ENCODE results near the gene C1orf141.

The C1orf141 gene

GRCh38 chr1:67094191-67094590 lies 40.6 kb downstream of the C1orf141 start:
- Histone ChIP-seq H3K27me3 (ENCODE audit: insufficient read depth, low read length) (no peaks in the 10 kb centered on the region), H2AFZ (ENCODE audit: low read length) (no peak overlapping the region), H3K36me3 (ENCODE audit: insufficient read depth, low read length) (no peaks in the 10 kb centered on the region), H3K4me3 (ENCODE audit: low read depth, low read length, poor library complexity, severe bottlenecking) (no peak overlapping the region), H3K9me2 (ENCODE audit: low read depth, low read length) (no peaks in the 10 kb centered on the region), H3K4me2 (ENCODE audit: low read length) (no peak overlapping the region), H3K9me3 (ENCODE audit: low read length) (no peaks in the 10 kb centered on the region), H3K9ac (ENCODE audit: low read length) (no peak overlapping the region), H4K20me1 (ENCODE audit: insufficient read depth, low read length) (no peaks in the 10 kb centered on the region), H3K79me2 (ENCODE audit: insufficient read depth, low read length) (no peaks in the 10 kb centered on the region), H3K4me1 (ENCODE audit: insufficient read depth, low read length, severe bottlenecking) (no peaks in the 10 kb centered on the region), H3F3A (ENCODE audit: insufficient read depth, low read length) (no peaks in the 10 kb centered on the region), H3K27ac (ENCODE audit: low read depth, low read length, poor library complexity, severe bottlenecking) (no peak overlapping the region)
- TF ChIP-seq EZH2 (IDR thresholded peaks at IDR 0.05; ENCODE audit: borderline replicate concordance, low read length), result no peak
- TF ChIP-seq CTCF (IDR thresholded peaks at IDR 0.05; ENCODE audit: low read length), result no peak

- H3K4me3 ChIP-seq (ENCODE audit: low read depth, low read length, poor library complexity, severe bottlenecking), result no peak overlapping the region
- no peak overlapping the region for H3K9ac ChIP-seq (ENCODE audit: low read length)
- H3K36me3 ChIP-seq (ENCODE audit: insufficient read depth, low read length), result no peaks in the 10 kb centered on the region
- no peak overlapping the region for H3K4me2 ChIP-seq (ENCODE audit: low read length)
- H3K79me2 ChIP-seq (ENCODE audit: insufficient read depth, low read length), result no peaks in the 10 kb centered on the region
- no peak overlapping the region for H3K27ac ChIP-seq (ENCODE audit: low read depth, low read length, poor library complexity, severe bottlenecking)
- no peak overlapping the region for H2AFZ ChIP-seq (ENCODE audit: low read length)
- no peaks in the 10 kb centered on the region for H4K20me1 ChIP-seq (ENCODE audit: insufficient read depth, low read length)
- no peaks in the 10 kb centered on the region for H3K27me3 ChIP-seq (ENCODE audit: insufficient read depth, low read length)
- TF ChIP-seq EZH2 (IDR thresholded peaks at IDR 0.05; ENCODE audit: borderline replicate concordance, low read length), result no peak
- no peak for TF ChIP-seq CTCF (IDR thresholded peaks at IDR 0.05; ENCODE audit: low read length)
- no peaks in the 10 kb centered on the region for H3K9me3 ChIP-seq (ENCODE audit: low read length)
- H3K9me2 ChIP-seq (ENCODE audit: low read depth, low read length), result no peaks in the 10 kb centered on the region
- no peaks in the 10 kb centered on the region for H3F3A ChIP-seq (ENCODE audit: insufficient read depth, low read length)
- no peaks in the 10 kb centered on the region for H3K4me1 ChIP-seq (ENCODE audit: insufficient read depth, low read length, severe bottlenecking)
Measured at GRCh38 chr1:67089685-67090208, 45.0 kb downstream of the C1orf141 start.

GRCh38 chr1:67088440-67088839 lies 46.3 kb downstream of the C1orf141 start:
- no peaks in the 10 kb centered on the region for H3K79me2 ChIP-seq (ENCODE audit: insufficient read depth, low read length)
- H3K9ac ChIP-seq (ENCODE audit: low read length), result no peak overlapping the region
- H3K27me3 ChIP-seq (ENCODE audit: insufficient read depth, low read length), result no peaks in the 10 kb centered on the region
- no peak overlapping the region for H3K27ac ChIP-seq (ENCODE audit: low read depth, low read length, poor library complexity, severe bottlenecking)
- H2AFZ ChIP-seq (ENCODE audit: low read length), result no peak overlapping the region
- no peak overlapping the region for H3K4me3 ChIP-seq (ENCODE audit: low read depth, low read length, poor library complexity, severe bottlenecking)
- no peaks in the 10 kb centered on the region for H3K4me1 ChIP-seq (ENCODE audit: insufficient read depth, low read length, severe bottlenecking)
- no peaks in the 10 kb centered on the region for H4K20me1 ChIP-seq (ENCODE audit: insufficient read depth, low read length)
- H3K4me2 ChIP-seq (ENCODE audit: low read length), result no peak overlapping the region
- H3K9me3 ChIP-seq (ENCODE audit: low read length), result no peaks in the 10 kb centered on the region
- no peaks in the 10 kb centered on the region for H3F3A ChIP-seq (ENCODE audit: insufficient read depth, low read length)
- H3K36me3 ChIP-seq (ENCODE audit: insufficient read depth, low read length), result no peaks in the 10 kb centered on the region
- TF ChIP-seq EZH2 (IDR thresholded peaks at IDR 0.05; ENCODE audit: borderline replicate concordance, low read length), result no peak
- no peak for TF ChIP-seq CTCF (IDR thresholded peaks at IDR 0.05; ENCODE audit: low read length)
- no peaks in the 10 kb centered on the region for H3K9me2 ChIP-seq (ENCODE audit: low read depth, low read length)
